Spinal cord (tissue), 10 donors: ENCODE results near the gene MYL5. TPM values are rescaled to one million over a fixed set of nuclear protein-coding genes. Genes with fewer than 3 reads are reported as not detected.

Experiments
- DNase-seq, 6 donors: peaks; one replicate each; pipeline versions ENCODE4 v3.0.0 to v3.0.0-alpha.2; 2013 to 2015; ENCODE audit warnings: low spot score in 6 of 6, low read depth in 4 of 6
- H3K27ac ChIP-seq: one replicate; pipeline ENCODE4 v1.5.1; 2013; ENCODE audit warnings: low read depth, low read length, control low read depth
- H3K27me3 ChIP-seq: one replicate; pipeline ENCODE4 v1.6.1; 2013; ENCODE audit warnings: low read length; ENCODE audit not compliant: control insufficient read depth, insufficient read depth
- H3K36me3 ChIP-seq: one replicate; pipeline ENCODE4 v1.6.1; 2013; ENCODE audit warnings: low read length; ENCODE audit not compliant: control insufficient read depth, insufficient read depth
- H3K4me1 ChIP-seq: one replicate; pipeline ENCODE4 v1.6.1; 2013; ENCODE audit warnings: low read length; ENCODE audit not compliant: control insufficient read depth, insufficient read depth
- H3K4me3 ChIP-seq: one replicate; pipeline ENCODE4 v1.5.1; 2013; ENCODE audit warnings: low read depth, low read length, control low read depth
- H3K9me3 ChIP-seq: one replicate; pipeline ENCODE4 v1.6.1; 2013; ENCODE audit warnings: low read length; ENCODE audit not compliant: control insufficient read depth, insufficient read depth
- WGBS: methylation state at CpG from one replicate; pipeline ENCODE4 v1.1.5; 2013; ENCODE audit warnings: missing lambda C conversion rate; ENCODE audit not compliant: insufficient coverage; 5-methylcytosine and 5-hydroxymethylcytosine counted together
- polyA plus RNA-seq, 2 donors: library from polyadenylated mRNA; unstranded; fragments of 120-200 nt; gene quantifications; one replicate each; pipeline ENCODE4 v1.2.1, GENCODE V29; 2013; ENCODE audit not compliant: insufficient read length in 2 of 2
- total RNA-seq, 2 donors: library from RNA; depleted of rRNA in 1 of 2; stranded (reverse); fragments of 120-200 nt in 1 of 2; fragments of >200 nt in 1 of 2; gene quantifications; one replicate each; pipeline versions ENCODE4 v1.2.3 to v1.2.4, GENCODE V29; 2013 to 2014
- donor health status: healthy.

MYL5 gene
- total and polyA plus RNA-seq, 4 donors: 5.8 to 27.3 (median 18.0) TPM

DNA sequence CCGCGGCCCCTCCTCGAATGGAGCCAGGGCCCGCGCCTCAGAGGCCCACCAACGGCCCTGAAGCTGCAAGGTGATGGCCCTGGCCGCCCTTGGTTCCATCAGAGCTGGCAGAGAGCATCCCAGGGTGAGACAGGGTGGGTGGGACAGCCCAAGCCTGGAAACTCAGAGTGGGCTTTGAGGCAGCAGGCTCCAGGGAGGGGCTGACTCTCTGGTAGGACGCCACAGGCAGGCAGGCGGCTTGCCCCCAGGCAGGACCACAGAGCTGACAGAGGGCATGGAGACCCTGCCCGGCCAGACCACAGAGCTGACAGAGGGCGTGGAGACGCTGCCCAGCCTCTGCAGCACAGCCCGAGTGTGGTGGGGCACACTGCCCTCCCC, 4.8 kb downstream of the MYL5 start:
- Histone ChIP-seq H3K27ac (no peak overlapping the region), H3K36me3 (peaks cover 10% of the 10 kb centered on the region), H3K27me3 (no peaks in the 10 kb centered on the region), H3K4me1 (peaks cover 52% of the 10 kb centered on the region), H3K4me3 (no peak overlapping the region), H3K9me3 (no peaks in the 10 kb centered on the region)
- no peak for DNase-seq
- WGBS: 83% methylated on average over 13 of the region's 13 CpGs

DNA sequence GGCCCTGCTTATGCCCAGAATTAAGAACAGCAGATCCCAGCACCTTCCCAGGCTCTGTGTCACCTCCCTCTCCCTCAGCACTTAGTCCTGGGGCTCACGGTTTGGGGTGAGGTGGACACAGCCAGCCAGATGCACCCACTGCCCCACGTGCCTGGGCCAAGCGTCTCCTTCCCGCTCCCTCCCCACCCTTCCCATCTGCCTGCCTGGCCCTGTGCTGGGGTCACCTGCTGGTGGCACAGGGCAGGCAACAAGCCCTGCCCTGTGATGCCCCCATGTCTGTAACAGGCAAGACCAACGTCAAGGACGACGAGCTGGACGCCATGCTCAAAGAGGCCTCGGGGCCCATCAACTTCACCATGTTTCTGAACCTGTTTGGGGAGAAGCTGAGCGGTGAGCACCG, 5.3 kb downstream of the MYL5 start:
- Histone ChIP-seq H3K27ac (no peak overlapping the region), H3K9me3 (no peaks in the 10 kb centered on the region), H3K4me3 (no peak overlapping the region), H3K4me1 (peaks cover 57% of the 10 kb centered on the region), H3K36me3 (peaks cover 10% of the 10 kb centered on the region), H3K27me3 (no peaks in the 10 kb centered on the region)
- DNase-seq: no peak
- 93% methylated on average over 11 of the region's 11 CpGs for WGBS

DNA sequence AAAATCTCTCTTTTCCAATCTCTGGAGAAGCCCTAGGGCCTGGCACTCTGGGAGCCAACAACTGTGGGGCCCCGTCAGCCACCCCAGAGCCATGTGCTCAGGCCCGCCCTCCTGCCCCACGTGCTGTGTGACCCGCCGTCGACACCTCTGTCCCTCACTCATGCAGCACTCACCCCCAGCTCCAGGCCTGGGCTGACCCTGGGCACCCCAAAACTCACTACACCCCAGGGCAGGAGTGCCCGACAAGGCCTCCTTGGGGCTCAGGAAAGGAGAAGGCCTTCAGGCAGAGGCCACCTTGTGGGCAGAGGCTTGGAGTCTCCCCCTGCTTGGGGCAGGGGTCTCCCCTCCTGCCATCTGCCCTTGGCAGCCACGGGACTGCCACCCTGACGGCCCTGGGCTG, 5.7 kb downstream of the MYL5 start:
- Histone ChIP-seq H3K36me3 (peaks cover 10% of the 10 kb centered on the region), H3K27ac (no peak overlapping the region), H3K4me3 (no peak overlapping the region), H3K4me1 (peaks cover 52% of the 10 kb centered on the region), H3K9me3 (no peaks in the 10 kb centered on the region), H3K27me3 (no peaks in the 10 kb centered on the region)
- WGBS: 83% methylated on average over 9 of the region's 9 CpGs
- DNase-seq: no peak

GRCh38 chr4:680551-680927, 6.2 kb downstream of the MYL5 start:
- 51% methylated on average over 16 of the region's 17 CpGs for WGBS
- Histone ChIP-seq H3K4me1 (peaks cover 48% of the 10 kb centered on the region), H3K4me3 (peak overlapping the region; percentile 42), H3K27me3 (no peaks in the 10 kb centered on the region), H3K9me3 (no peaks in the 10 kb centered on the region), H3K36me3 (peaks cover 8% of the 10 kb centered on the region), H3K27ac (no peak overlapping the region)
- DNase-seq: peak in 1 of 6 donors; percentile 1

- Histone ChIP-seq H3K36me3 (peaks cover 5% of the 10 kb centered on the region), H3K4me3 (peak overlapping the region; percentile 42), H3K27ac (no peak overlapping the region), H3K27me3 (no peaks in the 10 kb centered on the region), H3K4me1 (peaks cover 42% of the 10 kb centered on the region), H3K9me3 (no peaks in the 10 kb centered on the region)
- DNase-seq: peak in 2 of 6 donors; percentile 34 to 59
- WGBS: 5% methylated on average over 43 of the region's 62 CpGs
Measured at GRCh38 chr4:680928-681645, 6.7 kb downstream of the MYL5 start.

GRCh38 chr4:681736-682451, 7.6 kb downstream of the MYL5 start:
- DNase-seq: peak in 1 of 6 donors; percentile 5
- Histone ChIP-seq H3K36me3 (no peaks in the 10 kb centered on the region), H3K9me3 (no peaks in the 10 kb centered on the region), H3K4me1 (peaks cover 38% of the 10 kb centered on the region), H3K27me3 (no peaks in the 10 kb centered on the region), H3K27ac (no peak overlapping the region), H3K4me3 (no peak overlapping the region)
- 80% methylated on average over 43 of the region's 58 CpGs for WGBS

- H3K27ac ChIP-seq: no peak overlapping the region
- H3K4me1 ChIP-seq: peaks cover 38% of the 10 kb centered on the region
- no peaks in the 10 kb centered on the region for H3K27me3 ChIP-seq
- DNase-seq: no peak
- H3K9me3 ChIP-seq: no peaks in the 10 kb centered on the region
- 94% methylated on average over 23 of the region's 23 CpGs for WGBS
- H3K4me3 ChIP-seq: no peak overlapping the region
- peaks cover 3% of the 10 kb centered on the region for H3K36me3 ChIP-seq
Measured at GRCh38 chr4:682490-683172, 8.3 kb downstream of the MYL5 start.

DNA sequence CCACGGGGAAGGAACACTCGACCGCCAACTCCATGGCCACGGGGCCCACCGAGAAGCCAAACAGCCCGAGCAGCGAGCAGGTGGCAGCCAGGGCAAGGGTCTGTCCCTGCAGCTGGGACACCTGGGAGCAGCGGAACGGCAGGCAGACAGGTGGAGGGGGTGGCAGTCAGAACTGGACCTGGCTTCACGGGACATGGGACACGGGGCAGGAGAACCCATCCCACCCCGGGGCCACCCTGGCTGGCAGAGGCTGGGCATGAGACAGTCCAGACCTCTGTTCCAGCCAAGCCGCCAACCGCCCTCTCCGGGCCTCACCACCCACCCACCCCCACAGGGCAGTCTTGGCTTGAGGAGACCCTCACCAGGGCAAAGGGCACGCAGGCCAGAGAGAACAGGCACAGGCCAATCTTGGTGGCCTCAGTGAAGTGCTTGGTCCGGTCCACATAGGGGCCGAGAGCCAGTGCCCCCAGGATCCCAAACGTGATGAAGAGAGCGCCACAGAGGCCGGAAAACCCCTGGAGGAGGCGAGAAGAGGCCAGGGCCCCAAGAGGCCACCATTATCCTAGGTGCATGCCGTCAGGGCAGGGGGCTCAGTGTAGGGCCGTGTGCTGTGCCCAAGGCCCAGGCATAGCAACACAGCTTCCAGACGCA, 9.0 kb downstream of the MYL5 start:
- Histone ChIP-seq H3K27me3 (peaks cover 5% of the 10 kb centered on the region), H3K9me3 (no peaks in the 10 kb centered on the region), H3K36me3 (peaks cover 3% of the 10 kb centered on the region), H3K4me3 (no peak overlapping the region), H3K27ac (no peak overlapping the region), H3K4me1 (peaks cover 38% of the 10 kb centered on the region)
- no peak for DNase-seq
- WGBS: 77% methylated on average over 23 of the region's 25 CpGs

- Histone ChIP-seq H3K27ac (no peak overlapping the region), H3K9me3 (no peaks in the 10 kb centered on the region), H3K4me1 (peaks cover 42% of the 10 kb centered on the region), H3K36me3 (peaks cover 3% of the 10 kb centered on the region), H3K27me3 (peaks cover 9% of the 10 kb centered on the region), H3K4me3 (no peak overlapping the region)
- 40% methylated on average over 18 of the region's 19 CpGs for WGBS
- DNase-seq: peak in 2 of 6 donors; percentile 29 to 68
Measured at GRCh38 chr4:683982-684622, 9.8 kb downstream of the MYL5 start.
